OCI-LY3 (cell line): Measurements from ENCODE around the gene SIVA1.

Experiments
- EZH2phosphoT487 ChIP-seq: fragments of 200-600 bp; shearing (Covaris generic); IDR thresholded peaks from 2 replicates; pipeline ENCODE4 v1.6.1; 2018; ENCODE audit warnings: antibody characterized with exemption, mixed run types, low read depth
- TF ChIP-seq, protein P1 (sequence below): fragments of 200-600, 300-600 bp; sonication (generic); IDR thresholded peaks from 2 replicates; pipeline ENCODE4 v1.5.1; 2014; ENCODE audit warnings: antibody characterized with exemption, low read length, low read depth

DNA sequence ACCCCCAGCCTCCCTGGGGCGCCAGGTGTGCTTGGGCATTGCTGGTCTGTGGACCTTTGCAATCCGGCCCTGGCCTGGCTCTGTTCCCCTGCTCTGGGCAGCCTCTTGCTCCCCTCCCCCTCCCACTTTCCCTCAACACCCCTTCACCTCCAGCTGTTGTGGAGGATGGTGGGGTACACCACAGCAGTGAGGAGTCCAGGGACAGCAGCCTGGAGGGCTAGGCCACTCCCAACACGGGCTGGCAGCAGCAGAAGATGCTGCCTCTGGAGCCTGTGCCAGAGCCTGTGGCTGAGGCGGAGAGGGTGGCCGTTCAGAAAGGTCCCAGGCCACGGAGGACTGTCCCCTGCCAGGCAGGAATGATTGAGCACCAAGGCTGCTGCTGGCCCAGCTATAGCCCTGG, 55.5 kb downstream of the SIVA1 start:
- TF ChIP-seq, protein P1, sequence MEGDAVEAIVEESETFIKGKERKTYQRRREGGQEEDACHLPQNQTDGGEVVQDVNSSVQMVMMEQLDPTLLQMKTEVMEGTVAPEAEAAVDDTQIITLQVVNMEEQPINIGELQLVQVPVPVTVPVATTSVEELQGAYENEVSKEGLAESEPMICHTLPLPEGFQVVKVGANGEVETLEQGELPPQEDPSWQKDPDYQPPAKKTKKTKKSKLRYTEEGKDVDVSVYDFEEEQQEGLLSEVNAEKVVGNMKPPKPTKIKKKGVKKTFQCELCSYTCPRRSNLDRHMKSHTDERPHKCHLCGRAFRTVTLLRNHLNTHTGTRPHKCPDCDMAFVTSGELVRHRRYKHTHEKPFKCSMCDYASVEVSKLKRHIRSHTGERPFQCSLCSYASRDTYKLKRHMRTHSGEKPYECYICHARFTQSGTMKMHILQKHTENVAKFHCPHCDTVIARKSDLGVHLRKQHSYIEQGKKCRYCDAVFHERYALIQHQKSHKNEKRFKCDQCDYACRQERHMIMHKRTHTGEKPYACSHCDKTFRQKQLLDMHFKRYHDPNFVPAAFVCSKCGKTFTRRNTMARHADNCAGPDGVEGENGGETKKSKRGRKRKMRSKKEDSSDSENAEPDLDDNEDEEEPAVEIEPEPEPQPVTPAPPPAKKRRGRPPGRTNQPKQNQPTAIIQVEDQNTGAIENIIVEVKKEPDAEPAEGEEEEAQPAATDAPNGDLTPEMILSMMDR: no peak
- no peak for TF ChIP-seq EZH2phosphoT487
